HG03066 (cell line): ENCODE measurements around the gene MANEA.
"Not testable (repeated sequence)": the region's sequence is repeated elsewhere in the genome, so short reads cannot be mapped to it uniquely, and the experiment has no call there.

Experiments
- ATAC-seq: cut with Tn5 transposase; IDR thresholded peaks from one replicate; pipeline ENCODE4 v1.9.1; 2021; ENCODE audit warnings: low read depth; ENCODE audit not compliant: unreplicated experiment

MANEA gene

GRCh38 chr6:95577304-95578105, at the start of gene MANEA:
Gene MANEA (plus strand): TSS chr6:95577535. CDS start chr6:95586440, 8,905 bp downstream.
- ATAC-seq = peak; percentile 61

GRCh38 chr6:95529762-95530161, 47.6 kb upstream of the MANEA start:
- ATAC-seq = no peak

GRCh38 chr6:95530176-95530819, 47.0 kb upstream of the MANEA start:
- ATAC-seq = no peak

GRCh38 chr6:95543798-95544197, 33.5 kb upstream of the MANEA start:
- ATAC-seq = no peak

GRCh38 chr6:95544517-95545225, 32.7 kb upstream of the MANEA start:
- no peak for ATAC-seq

- ATAC-seq = no peak
Observed at GRCh38 chr6:95545226-95545625, 32.1 kb upstream of the MANEA start.

- ATAC-seq = no peak
Observed at GRCh38 chr6:95545686-95546085, 31.6 kb upstream of the MANEA start.

- no peak for ATAC-seq
Observed at GRCh38 chr6:95546148-95546547, 31.2 kb upstream of the MANEA start.

GRCh38 chr6:95547043-95547442, 30.3 kb upstream of the MANEA start:
- no peak for ATAC-seq

- ATAC-seq = no peak
Observed at GRCh38 chr6:95548188-95548786, 29.0 kb upstream of the MANEA start.

GRCh38 chr6:95551678-95552324, 25.5 kb upstream of the MANEA start:
- ATAC-seq = no peak

- no peak for ATAC-seq
Observed at GRCh38 chr6:95553880-95554279, 23.5 kb upstream of the MANEA start.

GRCh38 chr6:95560956-95561355, 16.4 kb upstream of the MANEA start:
- not testable (repeated sequence) for ATAC-seq

- no peak for ATAC-seq
Observed at GRCh38 chr6:95569560-95569959, 7.8 kb upstream of the MANEA start.

GRCh38 chr6:95572098-95572497, 5.2 kb upstream of the MANEA start:
- ATAC-seq = no peak

- no peak for ATAC-seq
Observed at GRCh38 chr6:95574811-95575210, 2.5 kb upstream of the MANEA start.

GRCh38 chr6:95576218-95576997, 927 bp upstream of the MANEA start:
- ATAC-seq = peak; percentile 28

GRCh38 chr6:95576998-95577303, 384 bp upstream of the MANEA start:
- ATAC-seq = no peak

- peak; percentile 14 for ATAC-seq
Observed at GRCh38 chr6:95578106-95578410, 723 bp downstream of the MANEA start.

GRCh38 chr6:95581073-95581472, 3.7 kb downstream of the MANEA start:
- no peak for ATAC-seq
